Left ventricle myocardium superior (tissue), 1 donor: ENCODE results near the gene NFYB. TPM values are rescaled to one million over a fixed set of nuclear protein-coding genes. Genes with fewer than 3 reads are reported as not detected.
"Not testable (repeated sequence)": the region's sequence is repeated elsewhere in the genome, so short reads cannot be mapped to it uniquely, and the experiment has no call there.

Source experiments
- ATAC-seq: fragments of 200-7000 bp; cut with Tn5 transposase; one replicate; pipeline ENCODE4 v1.9.1; 2020; ENCODE audit warnings: mild to moderate bottlenecking, moderate library complexity
- DNase-seq: peaks from one replicate; pipeline ENCODE4 v3.0.0-alpha.2; 2020
- intact Hi-C: fragments of 100-400 bp; cut with micrococcal nuclease; formaldehyde crosslinking; loops from one replicate; pipeline ENCODE4 v1.11.0; 2022
- total RNA-seq: library from RNA; stranded (reverse); fragmentation: NEBNext Ultra II Directional; extraction: Animal tissue kit (Norgen Biotek cat#: 25700); gene quantifications from one replicate; pipeline ENCODE4 v1.2.1, GENCODE V29; 2021
- donor health status: DM: no; HTN: yes; CAD: no; lungs with severe emphysema.

Gene NFYB
- total RNA-seq, 1 donor from 2014 or later: 41.5 TPM

GRCh38 chr12:104130760-104131159, 7.2 kb downstream of the NFYB start:
- DNase-seq (no peak), ATAC-seq (no peak)
- intact Hi-C loops: no loop called here

GRCh38 chr12:104126548-104126947, 11.5 kb downstream of the NFYB start:
- intact Hi-C loops: no loop called here
- ATAC-seq (no peak), DNase-seq (no peak)

- intact Hi-C loops: no loop called here
- no peak for DNase-seq
- no peak for ATAC-seq
Measured at GRCh38 chr12:104122298-104122697, 15.7 kb downstream of the NFYB start.

- ATAC-seq (peak; percentile 33), DNase-seq (no peak)
- intact Hi-C loops: no loop called here
Measured at GRCh38 chr12:104121001-104121400, 17.0 kb downstream of the NFYB start.

GRCh38 chr12:104115587-104115975, 22.4 kb downstream of the NFYB start:
- peak; percentile 14 for ATAC-seq
- intact Hi-C loops: no loop called here
- DNase-seq: no peak

GRCh38 chr12:104114834-104115586, 23.0 kb downstream of the NFYB start:
- intact Hi-C loops, ATAC-seq: not testable (repeated sequence)

GRCh38 chr12:104109446-104110271, 28.4 kb downstream of the NFYB start:
- intact Hi-C loops: no loop called here

More at GRCh38 chr12:104114834-104115586, 23.0 kb downstream of the NFYB start:
- DNase-seq: not testable (repeated sequence)

GRCh38 chr12:104108755-104109445, 29.1 kb downstream of the NFYB start:
- intact Hi-C loops: no loop called here
- DNase-seq: peak; percentile 81
- ATAC-seq: peak; percentile 86

More at GRCh38 chr12:104109446-104110271, 28.4 kb downstream of the NFYB start:
- ATAC-seq (no peak), DNase-seq (no peak)

- ATAC-seq (no peak), DNase-seq (no peak)
- intact Hi-C loops: no loop called here
Measured at GRCh38 chr12:104106965-104107364, 31.0 kb downstream of the NFYB start.

- no peak for ATAC-seq
- intact Hi-C loops: no loop called here
- no peak for DNase-seq
Measured at GRCh38 chr12:104105461-104105860, 32.5 kb downstream of the NFYB start.

GRCh38 chr12:104097954-104098353, 40.1 kb downstream of the NFYB start:
- no peak for ATAC-seq
- intact Hi-C loops: no loop called here
- no peak for DNase-seq

GRCh38 chr12:104095289-104095688, 42.7 kb downstream of the NFYB start:
- ATAC-seq (no peak), DNase-seq (no peak)
- intact Hi-C loops: no loop called here

GRCh38 chr12:104094284-104094683, 43.7 kb downstream of the NFYB start:
- ATAC-seq (no peak), DNase-seq (no peak)
- intact Hi-C loops: no loop called here

- no peak for DNase-seq
- no peak for ATAC-seq
- intact Hi-C loops: no loop called here
Measured at GRCh38 chr12:104091136-104091535, 46.9 kb downstream of the NFYB start.

GRCh38 chr12:104090685-104091084, 47.3 kb downstream of the NFYB start:
- DNase-seq (no peak), ATAC-seq (peak; percentile 48)
- intact Hi-C loops: no loop called here

- ATAC-seq (no peak), DNase-seq (no peak)
- intact Hi-C loops: no loop called here
Measured at GRCh38 chr12:104083769-104084475, 54.1 kb downstream of the NFYB start.

GRCh38 chr12:104080764-104081163, 57.2 kb downstream of the NFYB start:
- ATAC-seq (no peak), DNase-seq (no peak)
- intact Hi-C loops: no loop called here

- ATAC-seq: peak; percentile 92
- intact Hi-C loops: no loop called here
- DNase-seq: no peak
Measured at GRCh38 chr12:104079024-104079423, 59.0 kb downstream of the NFYB start.

GRCh38 chr12:104073699-104074098, 64.3 kb downstream of the NFYB start:
- no peak for DNase-seq
- intact Hi-C loops: no loop called here
- ATAC-seq: no peak
